ENCODE data around the gene PDGFC.
"Not testable (repeated sequence)": the region's sequence is repeated elsewhere in the genome, so short reads cannot be mapped to it uniquely, and the experiment has no call there.

PDGFC gene

DNA sequence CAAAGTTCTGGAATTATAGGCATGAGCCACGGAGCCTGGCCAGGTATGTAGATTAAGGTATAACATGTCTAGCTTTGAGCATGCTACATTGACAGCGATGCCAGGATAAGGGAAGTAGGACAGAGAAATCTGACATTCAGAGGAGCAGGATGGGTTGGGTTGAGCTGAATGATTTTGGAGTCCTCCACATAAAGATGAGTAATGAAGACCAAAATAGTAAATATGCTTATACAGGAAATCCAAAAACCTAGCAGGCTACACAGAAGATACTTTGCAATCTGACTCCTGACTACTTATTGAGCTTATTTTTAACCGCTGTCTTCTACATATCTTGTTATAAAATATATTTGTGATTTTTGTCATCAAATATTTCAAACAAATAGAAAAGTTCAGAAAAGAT, 69.7 kb downstream of the PDGFC start:
- DNase-seq (ENCODE audit: low read depth), result no peak

DNA sequence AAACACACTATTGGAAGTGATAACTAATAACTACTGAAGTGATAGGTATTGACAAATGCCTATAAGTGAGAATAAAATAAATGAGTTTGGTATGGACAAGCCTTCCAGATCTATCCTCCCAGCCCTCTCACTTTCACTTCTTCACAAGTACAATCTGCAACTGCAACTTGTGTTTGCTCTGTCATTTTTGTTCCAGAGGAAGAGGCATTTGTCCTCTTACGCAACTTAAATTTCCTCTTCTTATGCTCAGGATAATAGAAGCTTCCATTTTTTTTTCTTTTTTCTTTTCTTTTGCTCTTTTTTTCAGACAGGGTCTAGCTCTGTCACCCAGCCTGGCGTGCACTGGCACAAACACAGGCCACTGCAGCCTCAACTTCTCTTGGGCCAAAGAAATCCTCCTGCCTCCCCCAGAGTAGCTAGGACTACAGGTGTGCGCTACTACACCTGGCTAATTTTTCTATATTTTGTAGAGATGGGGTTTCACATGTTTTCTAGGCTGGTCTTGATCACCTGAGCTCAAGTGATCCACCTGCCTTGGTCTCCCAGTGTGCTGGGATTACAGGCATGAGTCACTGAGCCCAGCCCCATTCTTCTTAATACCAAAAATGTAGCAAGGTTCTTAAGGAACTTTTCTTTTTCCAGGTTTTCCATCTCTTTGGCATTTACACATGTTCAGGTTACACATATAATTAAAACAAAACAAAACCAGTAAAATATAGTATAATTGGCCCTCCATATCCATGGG, 73.1 kb downstream of the PDGFC start:
- DNase-seq (ENCODE audit: low read depth), result no peak

DNA sequence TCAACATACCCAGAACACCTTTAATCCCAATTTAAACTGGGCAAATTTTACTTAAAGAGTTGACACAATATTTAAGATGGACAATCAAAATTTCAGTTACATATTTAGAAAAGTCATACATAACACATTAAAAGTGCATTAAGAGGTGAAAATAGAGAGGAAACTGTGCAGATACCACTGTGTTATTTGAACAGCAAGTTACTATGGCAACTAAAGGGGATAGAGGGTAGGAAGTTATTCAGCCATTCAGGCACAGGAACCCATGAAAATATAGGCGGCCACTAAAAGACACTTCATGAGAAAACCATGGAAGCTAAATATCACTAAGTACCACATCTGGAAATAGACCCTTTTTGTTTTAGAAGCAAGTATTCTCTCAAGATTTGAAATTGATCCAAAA, 75.1 kb downstream of the PDGFC start:
- no peak for DNase-seq (ENCODE audit: low read depth)

DNA sequence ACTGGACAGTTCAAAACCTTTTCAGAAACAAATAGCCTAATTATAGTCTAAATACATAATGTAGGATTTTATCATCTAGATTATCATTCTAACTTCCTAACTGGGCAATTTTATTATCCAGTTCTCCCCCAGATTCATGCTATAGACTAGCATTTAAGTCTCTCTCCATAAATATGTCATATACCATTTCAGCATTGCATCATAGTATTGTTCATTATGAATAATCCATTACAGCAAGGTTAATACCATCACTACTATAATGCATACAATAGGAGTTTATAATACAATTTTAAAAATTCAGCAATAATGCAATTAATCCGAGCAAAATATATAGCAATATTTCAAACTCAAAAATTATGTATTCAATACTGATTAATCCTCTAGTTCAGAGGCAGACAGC, 77.4 kb downstream of the PDGFC start:
- no peak for DNase-seq (ENCODE audit: low read depth)

DNA sequence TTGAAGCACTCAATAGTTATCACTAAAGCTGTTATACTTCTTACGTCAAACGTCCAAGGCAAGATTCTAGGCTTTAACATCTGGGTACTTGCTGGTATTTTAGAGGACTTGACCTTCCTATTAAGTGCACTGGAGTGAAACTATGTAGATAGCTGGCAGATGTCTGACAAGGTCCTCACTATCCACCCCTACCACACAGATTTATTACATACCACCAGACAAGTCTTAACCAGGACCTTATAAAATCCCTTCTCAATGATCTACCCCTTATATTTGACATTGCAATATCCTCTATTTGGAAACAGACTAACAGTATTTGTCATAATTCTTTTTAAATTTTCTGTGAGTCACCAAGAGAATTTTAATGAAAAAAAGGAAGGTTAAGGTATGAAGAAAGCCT, 78.8 kb downstream of the PDGFC start:
- no peak for DNase-seq (ENCODE audit: low read depth)

DNA sequence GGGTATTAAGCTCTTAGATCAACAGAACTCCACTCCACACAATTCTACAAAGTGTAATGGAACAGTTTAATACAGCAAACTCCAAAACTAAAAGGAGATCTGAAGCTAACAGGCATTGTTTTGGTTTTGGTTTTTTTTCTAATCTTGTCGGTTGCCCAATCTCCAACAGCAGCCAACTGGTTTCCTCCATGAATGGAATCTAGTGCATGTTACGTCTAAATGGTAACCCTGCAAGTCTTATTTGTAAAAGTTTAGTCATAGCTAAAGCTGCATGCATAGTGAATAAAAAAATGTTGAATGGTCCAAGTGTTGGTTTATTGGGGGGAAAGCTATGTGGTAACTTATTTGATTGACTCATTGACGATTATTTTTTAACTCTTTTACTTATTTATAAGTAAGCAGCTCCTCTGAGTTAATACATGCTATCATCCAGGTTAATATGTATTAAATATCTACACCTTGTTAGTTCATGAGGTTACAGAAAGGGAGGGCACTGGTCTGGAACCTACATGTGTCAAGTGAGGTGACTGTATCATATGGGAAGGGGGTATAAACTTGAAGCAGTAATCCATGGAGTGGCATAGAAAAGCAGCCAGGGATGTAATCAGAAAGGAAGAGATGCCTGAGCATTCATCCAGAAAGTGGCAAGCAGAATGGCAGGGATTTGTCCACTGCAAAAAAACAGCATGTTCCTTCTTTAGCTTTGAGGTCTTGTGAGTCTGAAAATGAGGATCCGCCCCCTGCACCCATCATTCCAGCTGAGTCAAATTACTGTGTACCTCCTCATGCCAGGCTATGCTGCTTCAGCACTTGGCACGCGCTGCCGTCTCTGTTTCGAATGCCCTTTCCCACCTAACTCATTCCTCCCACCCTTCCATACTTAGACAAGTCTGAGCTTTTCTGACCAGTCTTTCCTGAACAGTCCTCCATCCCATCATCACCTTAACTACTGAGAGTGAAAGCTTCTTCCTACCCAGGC, 81.7 kb downstream of the PDGFC start:
- DNase-seq (ENCODE audit: low read depth), result no peak

DNA sequence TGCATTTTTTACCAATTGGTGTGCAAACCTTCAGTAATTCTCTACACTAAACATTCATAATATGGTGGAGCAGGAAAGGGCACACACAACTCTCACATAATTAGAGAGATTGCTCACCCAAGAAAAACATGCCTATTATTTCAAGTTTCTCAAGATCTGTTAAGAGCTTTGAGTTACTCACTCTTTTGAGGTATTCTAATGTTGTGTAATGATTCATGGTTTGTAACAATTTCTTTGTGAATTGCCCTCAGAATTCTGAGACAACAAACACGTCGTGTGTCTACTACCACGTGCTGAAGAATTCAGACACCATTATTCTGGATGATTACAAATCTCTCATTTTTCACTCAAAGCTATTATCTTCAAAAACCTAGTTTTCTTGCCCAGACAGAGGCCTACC, 82.8 kb downstream of the PDGFC start:
- DNase-seq (ENCODE audit: low read depth), result no peak

DNA sequence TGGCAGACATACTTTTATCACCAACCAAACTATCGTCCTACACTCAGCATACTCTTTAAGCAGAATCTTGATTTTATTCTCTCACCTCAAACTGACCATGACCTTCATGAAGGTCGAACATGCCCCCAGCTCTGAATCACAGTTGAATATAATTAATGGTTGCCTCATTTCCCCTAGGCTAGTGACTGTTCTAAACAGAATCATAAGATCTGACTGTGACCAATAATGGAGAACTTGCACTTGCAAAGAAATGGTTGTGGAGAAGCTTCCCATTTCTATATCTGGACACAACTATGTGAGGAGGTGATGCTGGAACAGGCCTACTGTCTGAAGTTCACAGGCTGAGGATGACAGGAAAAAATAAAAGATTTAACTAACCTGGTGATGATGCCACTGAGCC, 85.1 kb downstream of the PDGFC start:
- no peak for DNase-seq (ENCODE audit: low read depth)

DNA sequence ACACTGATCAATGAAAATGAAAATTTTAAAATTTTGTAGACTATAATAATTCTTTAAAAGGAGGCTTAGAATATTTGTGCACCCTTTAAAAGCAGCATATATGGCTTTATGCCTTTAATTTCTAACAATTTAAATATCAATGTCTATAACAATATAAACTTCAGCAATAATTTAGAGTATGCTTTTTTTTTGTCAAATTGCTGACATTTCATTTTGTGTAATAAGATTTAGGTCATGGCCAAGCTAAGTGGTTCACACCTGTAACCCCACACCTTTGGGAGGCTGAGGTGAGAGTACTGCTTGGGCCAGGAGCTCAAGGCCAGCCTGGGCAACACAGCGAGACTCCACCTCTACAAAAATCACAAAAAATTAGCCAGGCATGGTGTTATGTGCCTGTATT, 86.2 kb downstream of the PDGFC start:
- no peak for DNase-seq (ENCODE audit: low read depth)

DNA sequence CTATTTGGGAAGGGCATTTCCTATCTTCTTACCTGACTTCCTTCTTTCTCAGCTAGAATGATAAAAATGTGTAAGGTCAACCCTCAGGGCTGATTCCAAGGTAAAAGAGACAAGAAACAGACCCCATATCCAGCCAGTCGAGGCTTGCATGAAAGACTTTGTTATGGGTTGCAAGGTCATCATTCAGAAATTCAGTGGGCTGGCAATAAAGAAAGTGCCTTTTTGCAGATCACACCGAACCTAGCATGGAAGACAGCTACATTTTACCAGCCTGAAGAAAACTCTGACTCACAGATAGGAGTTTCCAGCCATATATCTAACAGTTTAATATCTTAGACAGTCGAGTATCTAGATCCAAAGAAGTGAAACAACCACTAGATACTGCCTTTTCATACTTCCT, 87.4 kb downstream of the PDGFC start:
- DNase-seq (ENCODE audit: low read depth), result no peak

DNA sequence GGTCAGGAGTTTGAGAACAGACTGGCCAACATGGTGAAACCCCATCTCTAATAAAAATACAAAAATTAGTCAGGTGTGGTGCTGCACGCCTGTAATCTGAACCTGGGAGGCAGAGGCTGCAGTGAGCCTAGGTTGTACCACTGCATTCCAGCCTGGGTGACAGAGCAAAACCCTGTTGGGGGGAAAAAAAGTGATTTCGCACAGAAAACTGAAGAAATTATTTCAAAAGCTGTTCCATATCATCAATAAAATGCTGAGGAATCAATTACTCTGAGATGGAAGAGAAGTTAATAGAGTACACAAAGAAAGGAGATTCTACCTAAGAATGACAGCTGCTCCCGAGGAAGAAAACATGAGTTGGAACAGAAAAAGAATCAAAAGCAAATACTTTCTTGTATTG, 95.9 kb downstream of the PDGFC start:
- DNase-seq (ENCODE audit: low read depth), result no peak

DNA sequence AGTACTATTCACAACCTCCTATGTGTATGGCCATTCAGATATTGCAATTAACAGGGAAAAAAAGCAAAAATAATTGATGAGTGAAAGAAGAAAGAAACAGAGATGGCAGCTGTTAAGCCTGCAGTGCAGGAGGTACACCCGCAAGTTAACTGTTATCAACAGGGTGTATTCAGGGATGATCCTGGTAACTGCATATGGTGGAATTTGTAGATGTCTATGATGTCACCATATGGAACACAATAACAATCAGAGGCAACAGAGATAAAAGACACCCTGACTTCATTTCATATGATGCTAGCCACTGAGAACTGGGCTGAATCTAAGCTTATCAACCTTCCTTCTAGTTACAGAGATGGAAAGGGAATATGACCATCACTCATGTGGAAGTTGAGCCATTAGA, 96.5 kb downstream of the PDGFC start:
- no peak for DNase-seq (ENCODE audit: low read depth)

DNA sequence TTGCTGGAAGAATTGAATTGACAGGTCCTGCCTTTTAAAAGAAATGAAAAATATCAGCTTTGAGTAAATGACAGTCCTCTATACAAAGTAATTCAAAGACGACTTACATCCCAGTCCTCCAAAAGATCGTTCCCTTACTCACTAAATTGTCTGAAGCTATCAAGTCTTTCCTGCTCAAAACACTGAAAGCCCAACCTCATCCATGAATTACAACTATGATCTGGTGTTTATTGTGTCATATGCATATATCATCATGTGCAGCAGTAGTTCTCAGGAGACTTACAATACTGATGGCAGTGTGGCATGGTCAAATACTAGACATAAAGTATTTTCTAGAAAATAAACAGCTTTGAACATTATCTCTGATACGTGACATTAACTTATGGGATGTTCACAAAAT, 97.8 kb downstream of the PDGFC start:
- no peak for DNase-seq (ENCODE audit: low read depth)

DNA sequence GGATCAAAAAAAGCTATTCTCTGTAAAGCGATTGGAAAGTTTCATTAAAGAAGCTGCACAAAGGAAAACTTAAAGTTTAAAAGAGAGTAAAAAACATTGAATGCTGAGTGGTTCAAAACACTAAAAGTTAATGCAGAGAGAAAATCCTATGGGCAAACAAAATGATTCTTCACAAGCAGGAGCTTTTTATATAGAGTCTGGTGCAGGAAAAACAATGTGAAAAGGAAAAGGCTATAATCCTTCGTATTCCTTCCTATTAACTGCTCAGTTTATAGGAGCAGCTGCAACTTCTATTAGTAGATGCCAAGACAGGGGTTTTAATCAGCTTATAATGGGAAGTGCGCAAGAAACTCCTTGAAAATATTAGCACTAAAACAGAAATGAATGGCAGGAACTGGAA, 100.7 kb downstream of the PDGFC start:
- DNase-seq (ENCODE audit: low read depth), result no peak

DNA sequence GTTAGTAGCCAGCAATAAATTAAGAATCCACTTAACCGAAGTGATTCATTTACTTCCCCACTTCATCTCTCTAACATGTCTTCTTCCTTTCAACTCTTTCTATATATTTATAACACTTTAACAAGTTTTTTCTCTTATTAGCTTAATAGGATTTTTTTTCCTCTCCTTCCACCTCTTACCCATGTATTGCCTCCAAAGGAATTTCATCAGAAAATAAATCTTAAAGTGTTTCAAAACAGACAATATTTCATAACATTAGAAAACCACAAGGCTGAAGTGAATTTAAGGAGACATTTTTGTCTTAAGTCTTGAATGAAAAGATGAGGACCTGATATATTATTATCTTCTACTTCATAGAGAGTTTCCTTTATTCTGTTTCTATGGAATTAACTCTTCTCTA, 101.5 kb downstream of the PDGFC start:
- no peak for DNase-seq (ENCODE audit: low read depth)

DNA sequence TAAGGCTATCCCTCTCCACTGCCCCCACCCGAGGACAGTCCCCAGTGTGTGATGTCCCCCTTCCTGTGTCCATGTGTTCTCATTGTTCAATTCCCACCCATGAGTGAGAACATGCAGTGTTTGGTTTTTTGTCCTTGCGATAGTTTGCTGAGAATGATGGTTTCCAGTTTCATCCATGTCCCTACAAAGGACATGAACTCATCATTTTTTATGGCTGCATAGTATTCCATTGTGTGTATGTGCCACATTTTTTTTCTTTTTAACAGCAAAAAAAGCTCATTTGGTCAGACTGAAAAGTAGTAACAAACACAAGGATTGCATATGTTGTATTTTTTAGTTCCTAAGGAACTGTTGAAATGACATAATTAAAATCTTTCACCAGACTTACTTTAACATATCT, 105.5 kb downstream of the PDGFC start:
- DNase-seq (ENCODE audit: low read depth), result not testable (repeated sequence)

DNA sequence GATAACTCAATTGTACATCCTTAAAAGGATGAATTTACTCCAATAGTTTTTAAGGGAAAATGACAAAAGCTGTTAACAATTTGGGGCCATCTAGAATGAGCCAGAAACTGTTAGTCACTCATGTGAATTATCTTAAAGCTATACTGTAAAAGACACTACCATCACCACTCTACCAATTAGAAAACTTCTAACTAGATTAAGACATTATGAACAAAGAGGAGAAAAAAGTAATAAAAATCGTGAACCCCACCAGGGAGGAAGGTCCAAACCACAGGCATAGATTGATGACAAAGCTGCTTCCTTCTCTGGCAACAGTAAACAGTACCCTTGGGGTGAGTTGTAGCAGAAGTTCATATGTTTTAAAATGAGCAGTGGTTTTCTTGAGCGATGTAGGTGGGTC, 106.1 kb downstream of the PDGFC start:
- no peak for DNase-seq (ENCODE audit: low read depth)

DNA sequence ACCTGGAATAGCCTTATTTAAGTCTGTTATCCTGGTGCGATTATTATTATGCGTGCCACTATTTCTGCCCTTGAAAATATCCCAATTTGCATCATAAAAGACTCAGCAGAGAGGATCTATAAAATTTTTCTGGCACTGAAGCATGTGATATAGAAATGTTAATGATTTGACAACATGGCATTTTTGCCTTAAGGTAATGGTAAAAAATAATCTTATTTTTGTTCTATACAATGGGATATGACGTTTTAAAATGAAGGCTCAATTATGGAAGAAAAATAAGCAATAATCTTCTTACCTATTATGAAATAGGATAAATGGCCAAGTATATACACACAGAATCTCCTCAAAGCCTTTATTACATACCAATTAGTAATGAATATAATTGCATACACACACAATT, 113.5 kb downstream of the PDGFC start:
- DNase-seq (ENCODE audit: low read depth), result no peak

DNA sequence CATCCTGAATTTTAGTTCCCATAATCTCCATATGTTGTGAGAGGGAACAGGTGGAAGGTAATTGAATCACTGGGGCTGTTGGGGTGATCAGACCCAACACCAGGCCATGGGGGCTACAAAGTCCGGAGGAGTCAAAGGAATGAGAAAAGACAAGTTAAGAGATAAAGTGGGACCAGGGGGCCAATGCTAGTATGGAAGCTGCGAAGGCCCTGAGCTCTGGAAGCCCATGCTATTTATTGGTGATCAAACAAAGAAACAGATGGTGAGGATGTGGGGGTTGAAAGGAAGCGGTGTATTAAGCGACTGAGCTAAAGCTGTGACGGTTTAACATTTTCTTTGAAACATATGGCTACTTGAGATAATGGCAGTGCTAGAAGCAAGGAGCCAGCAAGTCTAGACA, 132.8 kb downstream of the PDGFC start:
- DNase-seq (ENCODE audit: low read depth), result no peak

DNA sequence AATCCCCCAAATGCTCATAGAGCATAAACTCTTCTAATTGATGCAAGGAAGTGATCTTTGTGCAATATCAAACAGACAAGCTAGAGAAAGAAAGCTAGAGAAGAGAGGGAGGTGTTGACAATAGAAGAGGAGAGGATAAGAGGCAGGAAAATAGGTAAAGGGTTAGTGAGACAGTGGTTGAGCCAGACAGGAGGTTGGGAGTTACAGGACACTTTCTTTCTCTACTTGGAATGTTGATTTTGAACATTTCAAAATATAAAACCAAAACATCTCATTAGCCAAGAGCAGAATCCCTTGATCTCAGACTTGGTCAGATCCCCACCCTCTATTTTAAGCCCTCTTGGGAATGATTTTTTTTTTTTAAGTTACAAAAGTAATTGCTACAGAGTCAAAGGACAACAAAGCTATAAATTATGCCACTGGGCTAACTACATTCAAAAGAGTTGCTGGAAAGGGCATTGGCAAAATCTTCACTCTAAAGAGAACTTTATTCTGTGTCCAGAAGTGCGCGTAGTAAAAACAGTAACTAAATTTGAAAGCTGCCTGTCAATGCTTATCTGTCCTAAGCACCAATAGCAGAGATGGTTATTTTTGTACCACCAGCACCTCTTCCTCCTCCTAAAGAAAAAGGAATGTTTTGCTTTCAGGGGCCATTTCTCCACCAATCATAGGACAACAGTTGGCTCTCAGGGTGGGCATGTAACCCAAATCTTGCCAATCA, 133.8 kb downstream of the PDGFC start:
- DNase-seq (ENCODE audit: low read depth), result no peak

DNA sequence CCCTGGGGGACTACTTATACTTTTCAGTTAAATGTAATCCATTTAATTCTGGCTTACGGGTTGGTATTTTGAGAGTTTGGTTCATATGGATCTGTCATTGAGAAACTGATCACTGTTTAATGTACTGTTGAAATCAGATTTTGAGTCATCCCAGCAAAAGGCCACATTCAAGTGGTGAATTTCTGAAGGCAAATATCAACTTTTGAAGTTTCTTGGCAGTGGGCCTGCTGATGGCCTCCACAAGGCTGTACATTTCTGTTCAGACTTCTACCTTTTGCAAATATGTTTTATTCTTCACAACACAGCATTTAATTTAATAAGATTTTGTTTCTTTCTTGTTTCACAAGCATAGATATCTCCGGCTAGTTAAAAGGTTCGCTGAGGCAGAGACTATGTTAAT, 138.7 kb downstream of the PDGFC start:
- no peak for DNase-seq (ENCODE audit: low read depth)

DNA sequence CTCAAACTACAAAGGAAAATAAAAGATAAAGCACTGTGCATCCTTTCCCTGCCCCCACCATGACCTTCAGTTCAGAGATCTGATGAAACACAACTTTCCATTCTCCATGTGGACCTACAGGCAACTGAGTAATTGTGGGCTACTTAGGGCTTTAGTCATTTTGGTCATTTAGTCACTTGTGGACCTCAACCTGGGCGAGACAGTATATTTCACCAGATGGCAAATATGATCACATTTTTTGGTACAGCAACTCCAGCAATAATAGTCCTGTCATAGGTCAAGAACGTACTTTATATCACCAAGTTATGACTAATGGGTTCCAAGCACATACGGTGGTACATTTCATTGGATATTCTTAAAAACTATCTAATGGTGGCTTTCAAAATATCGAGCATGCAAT, 141.2 kb downstream of the PDGFC start:
- DNase-seq (ENCODE audit: low read depth), result no peak
